Brain microvascular endothelial cell (primary cell): Measurements from ENCODE around the gene HOXB13.

Source experiments
- DNase-seq: peaks from one replicate; pipeline ENCODE4 v3.0.0-alpha.2; 2020
- H3K27ac ChIP-seq: fragments of 250-450 bp; sonication (Bioruptor Pico); 2 replicates; pipeline ENCODE4 v1.5.1; 2020; ENCODE audit warnings: mild to moderate bottlenecking, moderate library complexity
- H3K27me3 ChIP-seq: fragments of 250-450 bp; sonication (Bioruptor Pico); replicated peaks from 2 replicates; pipeline ENCODE4 v1.5.1; 2020; ENCODE audit warnings: mild to moderate bottlenecking
- H3K36me3 ChIP-seq: fragments of 250-450 bp; sonication (Bioruptor Pico); replicated peaks from 2 replicates; pipeline ENCODE4 v1.5.1; 2020; ENCODE audit warnings: mild to moderate bottlenecking
- H3K4me3 ChIP-seq: 2 replicates; pipeline ENCODE4 v1.5.1; 2011; ENCODE audit warnings: low read depth, mild to moderate bottlenecking, control low read depth, low read length, moderate library complexity
- in situ Hi-C: cut with HindIII; loops from 2 replicates; pipeline ENCODE4 v1.10.0; 2017; ENCODE audit warnings: low sequenced_read_pairs, low pct_ligation_motif_present
- TF ChIP-seq, protein P1 (sequence below): IDR thresholded peaks from 2 replicates; pipeline ENCODE4 v1.5.1; 2011; ENCODE audit warnings: low read depth, mild to moderate bottlenecking, moderate library complexity, low read length, control low read depth, inconsistent platforms; ENCODE audit errors: missing control alignments

HOXB13 gene

GRCh38 chr17:48755356-48755755 lies 26.8 kb upstream of the HOXB13 start:
- TF ChIP-seq, protein P1, sequence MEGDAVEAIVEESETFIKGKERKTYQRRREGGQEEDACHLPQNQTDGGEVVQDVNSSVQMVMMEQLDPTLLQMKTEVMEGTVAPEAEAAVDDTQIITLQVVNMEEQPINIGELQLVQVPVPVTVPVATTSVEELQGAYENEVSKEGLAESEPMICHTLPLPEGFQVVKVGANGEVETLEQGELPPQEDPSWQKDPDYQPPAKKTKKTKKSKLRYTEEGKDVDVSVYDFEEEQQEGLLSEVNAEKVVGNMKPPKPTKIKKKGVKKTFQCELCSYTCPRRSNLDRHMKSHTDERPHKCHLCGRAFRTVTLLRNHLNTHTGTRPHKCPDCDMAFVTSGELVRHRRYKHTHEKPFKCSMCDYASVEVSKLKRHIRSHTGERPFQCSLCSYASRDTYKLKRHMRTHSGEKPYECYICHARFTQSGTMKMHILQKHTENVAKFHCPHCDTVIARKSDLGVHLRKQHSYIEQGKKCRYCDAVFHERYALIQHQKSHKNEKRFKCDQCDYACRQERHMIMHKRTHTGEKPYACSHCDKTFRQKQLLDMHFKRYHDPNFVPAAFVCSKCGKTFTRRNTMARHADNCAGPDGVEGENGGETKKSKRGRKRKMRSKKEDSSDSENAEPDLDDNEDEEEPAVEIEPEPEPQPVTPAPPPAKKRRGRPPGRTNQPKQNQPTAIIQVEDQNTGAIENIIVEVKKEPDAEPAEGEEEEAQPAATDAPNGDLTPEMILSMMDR = no peak
- DNase-seq = no peak
- H3K36me3 ChIP-seq = no peaks in the 10 kb centered on the region
- peaks cover 77% of the 10 kb centered on the region for H3K27me3 ChIP-seq
- no peak overlapping the region for H3K4me3 ChIP-seq
- H3K27ac ChIP-seq = no peak overlapping the region
- in situ Hi-C loops = no loop called here

GRCh38 chr17:48754500-48755261 lies 26.1 kb upstream of the HOXB13 start:
- in situ Hi-C loops = no loop called here
- TF ChIP-seq, protein P1 = no peak
- no peaks in the 10 kb centered on the region for H3K36me3 ChIP-seq
- H3K27me3 ChIP-seq = peaks cover 84% of the 10 kb centered on the region
- no peak overlapping the region for H3K27ac ChIP-seq
- H3K4me3 ChIP-seq = no peak overlapping the region
- no peak for DNase-seq

DNA sequence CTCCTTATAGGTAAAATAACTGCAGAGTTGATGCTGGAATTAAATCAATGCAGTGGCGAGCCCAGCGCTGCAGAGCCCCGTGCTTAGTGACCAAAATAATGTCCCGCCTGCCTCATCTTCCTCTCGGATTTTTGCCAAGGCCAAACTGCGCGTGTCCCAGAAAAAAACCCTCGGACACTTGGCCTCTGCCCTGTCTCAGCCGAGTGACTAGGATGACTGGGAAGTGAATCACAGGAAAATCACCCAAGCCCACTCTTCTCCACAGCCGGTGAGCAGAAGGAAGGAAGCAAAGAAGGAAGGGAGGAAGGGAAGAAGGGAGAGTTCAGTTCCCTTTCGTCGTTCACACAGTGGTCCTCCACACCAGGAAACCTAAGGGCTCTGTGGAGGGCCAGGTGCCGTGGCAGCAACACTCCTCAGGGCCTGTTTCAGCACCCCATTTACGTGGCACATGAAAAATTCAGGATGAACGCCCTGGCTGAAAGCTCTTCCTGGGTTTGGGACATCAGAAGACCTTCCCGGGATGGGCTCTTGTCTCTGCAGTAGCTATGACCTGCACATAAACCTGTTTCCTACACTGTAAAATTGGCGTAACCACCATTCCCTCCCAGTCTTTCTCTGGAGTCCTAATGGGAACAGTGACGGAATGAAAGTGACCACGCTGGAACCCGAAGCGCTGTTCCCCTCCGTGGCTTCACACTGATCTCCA lies 25.4 kb upstream of the HOXB13 start:
- no peak for DNase-seq
- H3K27me3 ChIP-seq = peaks cover 91% of the 10 kb centered on the region
- in situ Hi-C loops = no loop called here
- TF ChIP-seq, protein P1 = no peak
- H3K4me3 ChIP-seq = no peak overlapping the region
- H3K27ac ChIP-seq = no peak overlapping the region
- H3K36me3 ChIP-seq = no peaks in the 10 kb centered on the region

- H3K4me3 ChIP-seq = no peak overlapping the region
- TF ChIP-seq, protein P1 = no peak
- in situ Hi-C loops = no loop called here
- H3K27ac ChIP-seq = no peak overlapping the region
- no peaks in the 10 kb centered on the region for H3K36me3 ChIP-seq
- H3K27me3 ChIP-seq = peaks cover 94% of the 10 kb centered on the region
- no peak for DNase-seq
Measured at GRCh38 chr17:48752399-48753288, 24.1 kb upstream of the HOXB13 start.

GRCh38 chr17:48751733-48752398 lies 23.3 kb upstream of the HOXB13 start:
- no peak for DNase-seq
- Histone ChIP-seq H3K27ac (no peak overlapping the region), H3K27me3 (peaks cover 95% of the 10 kb centered on the region), H3K36me3 (no peaks in the 10 kb centered on the region), H3K4me3 (no peak overlapping the region)
- in situ Hi-C loops = no loop called here
- TF ChIP-seq, protein P1 = no peak
